Skin epidermis (tissue), 12 donors: ENCODE results near the gene TH.
"Not testable (repeated sequence)": the region's sequence is repeated elsewhere in the genome, so short reads cannot be mapped to it uniquely, and the experiment has no call there.

Experiments
- H3K27ac ChIP-seq, 21 experiments: fragments of 200-600 bp; sonication (generic) in 11 of 21; one replicate each; pipeline ENCODE4 v1.5.0; 2020; ENCODE audit warnings: mild to moderate bottlenecking in 3 of 21, inconsistent platforms in 2 of 21, moderate library complexity in 2 of 21
- H3K4me3 ChIP-seq, 7 experiments: fragments of 200-600 bp; sonication (generic) in 2 of 7; one replicate each; pipeline ENCODE4 v1.5.0; 2020; ENCODE audit warnings: inconsistent platforms in 2 of 7, mild to moderate bottlenecking in 2 of 7, moderate library complexity in 1 of 7

The TH gene

DNA sequence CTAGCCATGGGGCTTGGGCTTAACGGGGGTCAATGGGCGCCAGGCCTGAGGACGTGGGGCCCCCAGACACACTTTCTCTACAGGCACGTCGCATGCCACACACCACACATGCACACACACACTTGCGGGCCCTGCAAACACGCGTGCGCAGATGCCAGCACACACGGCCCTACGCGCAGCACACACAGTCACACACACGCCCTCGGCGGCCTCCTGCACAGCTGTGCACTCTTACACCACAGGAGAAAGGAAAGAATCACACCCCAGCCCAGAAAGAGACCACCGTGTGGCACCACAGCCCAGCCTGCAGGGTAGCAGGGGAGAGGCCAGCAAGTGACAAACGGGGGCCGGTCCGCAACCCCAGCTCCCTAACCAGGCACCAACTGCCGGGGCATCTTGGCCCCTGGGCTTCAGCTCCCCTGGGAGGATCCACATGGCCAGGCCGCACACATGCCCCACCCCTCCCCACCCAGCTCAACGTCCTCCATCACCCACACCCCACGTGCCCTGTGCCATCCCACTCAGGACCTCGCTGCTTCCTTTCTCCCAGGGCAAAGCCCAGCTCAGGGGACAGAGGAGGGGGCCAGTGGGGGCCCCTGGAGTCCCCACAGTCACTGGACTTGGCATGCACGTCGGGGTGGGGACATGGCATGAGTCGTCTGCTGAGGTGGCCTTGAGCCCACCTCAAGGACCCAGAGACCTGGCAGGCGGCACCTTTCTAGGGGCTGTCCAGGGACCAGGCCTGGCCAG lies 26.3 kb upstream of the TH start:
- Histone ChIP-seq H3K4me3 (no peak overlapping the region), H3K27ac (no peak overlapping the region)

DNA sequence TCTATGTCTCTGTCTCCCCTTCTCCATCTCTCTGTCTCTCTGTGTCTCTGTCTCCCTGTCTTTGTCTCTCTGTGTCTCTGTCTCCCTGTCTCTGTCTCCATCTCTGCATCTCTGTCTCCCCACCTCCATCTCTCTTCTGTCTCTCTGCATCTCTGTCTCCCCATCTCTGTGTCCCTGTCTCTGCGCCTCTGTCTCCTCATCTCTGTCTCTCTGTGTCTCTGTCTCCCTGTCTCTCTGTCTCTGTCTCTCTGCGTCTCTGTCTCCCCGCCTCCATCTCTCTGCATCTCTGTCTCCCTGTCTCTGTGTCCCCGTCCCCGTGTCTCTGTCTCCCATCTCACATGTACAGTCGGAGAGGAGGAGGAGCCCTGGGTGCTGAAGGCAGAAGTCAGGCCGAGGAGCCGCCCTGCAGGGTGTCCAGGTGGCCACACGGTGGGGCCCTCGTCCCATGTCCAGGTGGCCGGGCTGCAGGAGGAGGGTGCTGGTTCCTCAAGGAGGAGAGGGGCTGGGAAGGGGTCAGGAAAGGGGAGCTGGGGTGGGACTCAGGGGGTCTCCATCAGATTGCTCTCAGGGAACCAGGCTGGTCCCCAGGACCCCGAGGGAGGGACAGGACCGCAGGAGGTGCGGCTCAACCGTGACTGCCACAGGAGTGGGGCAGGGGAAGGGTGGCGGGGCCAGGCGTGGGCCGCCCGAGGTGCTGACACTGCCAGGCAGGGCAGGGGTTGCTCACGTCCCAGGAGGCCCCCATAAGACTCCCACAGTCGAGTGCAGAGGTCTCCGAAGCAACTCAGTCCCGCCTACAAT lies 25.6 kb upstream of the TH start:
- Histone ChIP-seq H3K27ac (no peak overlapping the region), H3K4me3 (no peak overlapping the region)

DNA sequence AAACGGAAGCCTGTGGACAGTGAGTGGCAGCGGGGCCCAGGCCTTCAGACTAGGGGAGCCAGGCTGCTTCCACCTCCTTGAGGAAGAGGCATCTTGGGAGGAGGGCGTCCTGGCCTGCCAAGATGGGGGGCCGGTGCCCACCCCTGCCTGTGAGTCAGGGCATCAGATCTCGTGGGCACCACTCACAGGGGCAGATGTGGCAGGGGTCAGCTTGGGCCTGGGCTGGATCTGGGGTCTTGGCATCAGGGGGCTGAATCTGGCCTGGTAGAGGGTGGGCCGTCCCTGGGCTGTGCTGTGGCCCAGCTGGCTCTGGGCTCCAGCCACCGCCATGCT lies 24.1 kb upstream of the TH start:
- Histone ChIP-seq H3K4me3 (no peak overlapping the region), H3K27ac (no peak overlapping the region)

- H3K4me3 ChIP-seq = no peak overlapping the region
- no peak overlapping the region for H3K27ac ChIP-seq
Observed at GRCh38 chr11:2194877-2195755, 23.5 kb upstream of the TH start.

- H3K4me3 ChIP-seq, H3K27ac ChIP-seq: not testable (repeated sequence)
Observed at GRCh38 chr11:2193888-2194595, 22.4 kb upstream of the TH start.

DNA sequence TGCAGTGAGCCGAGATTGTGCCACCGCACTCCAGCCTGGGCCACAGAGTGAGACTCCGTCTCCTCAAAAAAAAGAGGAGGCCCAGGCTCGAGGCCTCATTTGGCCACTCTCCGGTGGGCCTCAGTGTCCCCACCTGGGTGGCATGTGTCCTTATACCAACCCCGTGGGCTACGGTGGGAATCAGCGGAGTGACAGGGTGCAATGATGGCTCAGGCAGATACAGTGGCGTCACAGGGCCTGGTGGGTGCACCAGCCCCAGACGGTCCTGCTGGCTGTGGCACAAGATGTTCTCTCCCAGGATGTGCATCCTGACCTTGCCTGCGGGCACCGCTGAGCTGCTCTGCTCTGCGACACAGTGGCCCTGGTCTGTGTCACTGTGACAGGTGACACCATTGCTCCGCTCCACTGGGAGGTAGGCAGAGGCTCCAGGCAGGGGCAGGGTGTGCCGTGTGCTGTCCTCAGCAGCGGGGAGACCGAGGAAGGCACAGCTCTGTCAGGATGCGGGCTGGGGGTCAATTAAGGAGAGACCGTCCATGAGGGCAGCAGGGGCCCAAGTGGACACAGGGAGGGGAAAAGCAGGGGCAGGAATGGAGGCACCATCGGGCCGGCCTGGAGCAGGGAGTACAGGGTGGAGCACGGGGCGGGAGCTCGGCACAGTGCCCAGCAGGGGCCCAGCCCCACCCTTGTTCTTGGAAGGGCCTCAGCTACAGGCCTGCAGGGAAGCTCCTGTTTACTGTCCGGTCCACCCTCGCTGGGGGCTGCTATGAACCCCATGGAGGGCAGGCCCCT lies 21.7 kb upstream of the TH start:
- no peak overlapping the region for H3K4me3 ChIP-seq
- H3K27ac ChIP-seq = no peak overlapping the region

DNA sequence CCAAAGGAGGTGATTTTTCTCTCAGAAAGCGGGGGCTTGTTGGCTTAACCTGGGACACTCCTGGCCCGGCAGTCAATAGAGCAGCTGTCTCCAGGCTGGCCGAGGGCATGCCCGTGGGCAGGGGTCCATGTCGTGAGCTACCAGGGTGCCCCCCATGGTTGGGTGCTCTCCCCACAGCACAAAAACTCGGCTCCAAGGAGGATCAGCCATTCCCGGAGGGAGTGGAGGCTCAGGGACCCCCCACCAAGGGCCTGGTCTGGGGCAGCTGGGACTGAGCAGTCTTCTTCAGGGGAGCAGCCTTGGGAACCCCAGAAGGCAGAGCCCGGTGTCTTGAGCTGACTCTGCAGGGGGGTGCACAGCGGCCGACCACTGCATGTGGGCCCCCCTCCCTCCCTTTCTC lies 20.8 kb upstream of the TH start:
- H3K4me3 ChIP-seq = no peak overlapping the region

GRCh38 chr11:2191883-2192282 lies 20.3 kb upstream of the TH start:
- no peak overlapping the region for H3K4me3 ChIP-seq
- no peak overlapping the region for H3K27ac ChIP-seq

More for the DNA sequence above, 20.8 kb upstream of the TH start:
- no peak overlapping the region for H3K27ac ChIP-seq

- Histone ChIP-seq H3K4me3 (no peak overlapping the region), H3K27ac (no peak overlapping the region)
Observed at GRCh38 chr11:2190657-2191471, 19.2 kb upstream of the TH start.

DNA sequence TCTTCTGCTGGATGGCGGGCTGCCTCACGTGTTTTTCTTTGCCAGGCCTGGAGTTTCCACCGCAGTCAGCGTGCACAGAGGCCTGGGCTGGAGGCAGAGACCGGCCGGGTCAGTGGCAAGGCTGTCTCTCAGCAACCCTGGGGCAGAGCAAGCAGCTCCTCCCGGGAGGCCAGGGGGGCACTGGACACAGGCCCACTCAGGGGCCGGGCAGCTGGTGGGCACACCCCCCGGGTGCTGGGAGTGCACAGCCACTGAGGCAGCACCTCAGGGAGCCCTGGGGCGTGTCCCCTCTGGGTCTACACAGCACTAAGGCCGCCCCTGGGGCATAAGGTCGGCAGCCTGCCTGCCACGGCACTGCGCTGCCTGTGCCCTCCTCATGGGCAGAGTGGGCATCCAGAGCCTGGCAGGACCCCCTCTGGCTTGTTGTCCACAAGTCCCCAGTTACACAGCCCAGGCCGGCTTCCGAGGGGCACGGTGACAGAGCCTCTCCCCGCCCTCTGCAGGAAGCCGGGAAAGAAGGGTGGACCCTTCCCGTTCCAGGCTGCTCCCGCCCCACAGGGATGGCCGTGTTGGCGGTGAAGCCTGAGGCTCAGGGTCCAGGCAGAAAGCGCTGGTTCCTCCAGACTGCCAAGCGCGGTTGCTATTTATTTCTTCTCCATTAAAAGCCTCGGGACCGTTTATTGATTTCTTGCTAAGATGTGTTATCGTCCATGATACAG lies 18.5 kb upstream of the TH start:
- Histone ChIP-seq H3K27ac (no peak overlapping the region), H3K4me3 (no peak overlapping the region)

DNA sequence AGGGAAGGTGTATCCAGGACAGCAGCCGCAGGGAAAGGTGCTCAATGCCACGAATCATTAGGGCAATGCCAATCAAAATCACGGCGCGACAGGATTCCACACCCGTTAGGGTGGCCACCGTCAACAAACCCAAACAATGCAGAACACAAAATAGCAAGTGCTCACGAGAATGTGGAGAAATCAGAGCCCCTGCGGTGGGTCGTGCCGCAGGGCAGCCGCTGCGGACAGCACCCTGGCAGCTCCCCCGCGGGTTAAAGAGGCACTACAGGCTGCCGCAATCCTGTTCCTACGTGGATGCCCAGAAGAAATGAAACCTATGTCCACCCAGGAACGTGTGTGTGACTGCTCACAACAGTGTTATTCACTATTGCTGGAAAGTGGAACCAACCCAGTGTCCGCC lies 17.1 kb upstream of the TH start:
- no peak overlapping the region for H3K4me3 ChIP-seq
- no peak overlapping the region for H3K27ac ChIP-seq

DNA sequence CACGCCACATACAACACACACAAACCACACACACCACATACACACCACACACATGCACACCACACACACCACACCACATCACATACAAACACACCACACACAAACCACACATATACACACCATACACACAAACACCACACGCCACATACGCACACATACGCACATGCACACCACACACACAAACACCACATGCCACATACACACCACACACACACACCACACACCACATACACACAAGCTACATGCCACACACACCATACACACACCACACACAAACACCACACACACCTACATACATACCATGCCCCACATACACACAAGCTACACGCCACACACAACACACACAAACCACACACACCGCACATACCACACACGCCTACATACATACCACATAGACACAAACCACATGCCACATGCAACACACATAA lies 15.7 kb upstream of the TH start:
- no peak overlapping the region for H3K27ac ChIP-seq
- H3K4me3 ChIP-seq = no peak overlapping the region

- H3K4me3 ChIP-seq = no peak overlapping the region
- no peak overlapping the region for H3K27ac ChIP-seq
Observed at GRCh38 chr11:2186669-2187279, 15.2 kb upstream of the TH start.

DNA sequence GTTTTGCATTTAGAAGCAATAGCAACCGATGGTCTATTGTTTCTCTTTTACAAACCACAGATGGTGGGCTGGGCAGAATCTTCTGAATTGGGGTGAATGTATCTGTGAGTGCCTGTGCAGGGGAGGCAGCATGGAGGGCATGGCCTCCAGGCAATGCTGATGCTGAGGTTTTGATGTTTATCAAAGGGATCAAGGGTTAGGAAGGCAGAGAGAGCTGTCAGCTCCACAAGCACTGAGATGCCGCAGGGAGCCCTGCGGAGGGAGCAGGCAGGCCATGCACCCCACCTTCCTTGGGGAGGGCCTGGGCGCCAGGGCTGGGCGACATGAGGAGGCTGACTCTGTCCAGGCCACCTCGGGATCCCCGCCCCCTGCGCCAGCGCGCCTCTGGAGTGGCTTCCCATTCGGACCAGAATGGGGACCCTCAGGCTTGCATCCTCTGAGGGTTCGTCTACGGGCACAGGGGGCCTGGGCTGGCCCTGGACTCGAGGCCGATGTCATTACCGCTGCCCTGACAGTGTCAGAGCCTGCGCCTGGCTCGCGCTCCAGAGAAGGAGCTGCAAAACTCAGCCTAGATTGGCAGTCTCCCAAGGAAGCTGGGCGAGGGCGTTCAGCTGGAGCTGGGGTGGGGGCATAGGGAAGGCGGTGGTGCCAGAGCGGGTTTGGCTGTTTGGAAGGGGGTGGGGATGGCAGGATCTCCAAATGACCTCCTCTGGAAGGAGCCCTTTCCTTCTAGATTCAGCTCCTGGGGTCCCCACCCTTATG lies 13.9 kb upstream of the TH start:
- Histone ChIP-seq H3K27ac (no peak overlapping the region), H3K4me3 (no peak overlapping the region)

DNA sequence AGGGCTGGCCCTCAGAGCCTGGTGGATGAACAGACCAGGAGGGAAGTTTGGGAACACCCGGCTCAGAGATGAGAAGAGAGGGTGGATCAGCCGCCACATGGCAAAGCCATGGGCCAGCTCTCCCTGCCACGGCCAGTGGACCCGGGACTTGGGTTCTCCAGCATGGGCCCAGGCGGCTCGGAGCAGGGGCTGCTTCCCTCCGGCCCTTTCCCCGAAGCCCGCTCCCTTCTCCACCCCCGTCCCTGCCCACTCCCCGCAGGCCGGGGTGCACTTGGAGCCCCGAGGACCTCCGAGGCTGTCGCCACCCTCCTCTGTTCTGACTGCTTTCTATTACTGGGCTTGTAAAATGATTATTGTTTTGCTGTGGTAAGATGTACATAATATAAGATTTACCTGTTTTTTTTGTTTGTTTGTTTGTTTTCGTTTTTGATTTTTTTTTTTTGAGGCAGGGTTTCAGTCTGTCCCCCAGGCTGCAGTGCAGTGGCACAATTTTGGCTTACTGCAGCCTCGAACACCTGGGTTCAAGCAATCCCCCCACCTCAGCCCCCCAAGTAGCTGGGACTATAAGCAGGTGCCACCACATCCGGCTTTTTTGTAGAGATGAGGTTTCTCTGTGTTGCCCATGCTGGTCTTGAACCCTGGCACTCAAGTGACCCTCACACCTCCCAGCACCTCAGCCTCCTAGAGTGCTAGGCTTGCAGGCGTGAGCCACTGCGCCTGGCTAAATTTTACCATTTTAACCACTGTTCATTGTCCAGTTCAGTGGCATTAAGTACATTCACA lies 11.3 kb upstream of the TH start:
- Histone ChIP-seq H3K4me3 (no peak overlapping the region), H3K27ac (no peak overlapping the region)

GRCh38 chr11:2182075-2182474 lies 10.5 kb upstream of the TH start:
- Histone ChIP-seq H3K27ac (no peak overlapping the region), H3K4me3 (no peak overlapping the region)
